Measurements from ENCODE around the gene ANXA11.
"Not testable (repeated sequence)": the region's sequence is repeated elsewhere in the genome, so short reads cannot be mapped to it uniquely, and the experiment has no call there.

Gene ANXA11

DNA sequence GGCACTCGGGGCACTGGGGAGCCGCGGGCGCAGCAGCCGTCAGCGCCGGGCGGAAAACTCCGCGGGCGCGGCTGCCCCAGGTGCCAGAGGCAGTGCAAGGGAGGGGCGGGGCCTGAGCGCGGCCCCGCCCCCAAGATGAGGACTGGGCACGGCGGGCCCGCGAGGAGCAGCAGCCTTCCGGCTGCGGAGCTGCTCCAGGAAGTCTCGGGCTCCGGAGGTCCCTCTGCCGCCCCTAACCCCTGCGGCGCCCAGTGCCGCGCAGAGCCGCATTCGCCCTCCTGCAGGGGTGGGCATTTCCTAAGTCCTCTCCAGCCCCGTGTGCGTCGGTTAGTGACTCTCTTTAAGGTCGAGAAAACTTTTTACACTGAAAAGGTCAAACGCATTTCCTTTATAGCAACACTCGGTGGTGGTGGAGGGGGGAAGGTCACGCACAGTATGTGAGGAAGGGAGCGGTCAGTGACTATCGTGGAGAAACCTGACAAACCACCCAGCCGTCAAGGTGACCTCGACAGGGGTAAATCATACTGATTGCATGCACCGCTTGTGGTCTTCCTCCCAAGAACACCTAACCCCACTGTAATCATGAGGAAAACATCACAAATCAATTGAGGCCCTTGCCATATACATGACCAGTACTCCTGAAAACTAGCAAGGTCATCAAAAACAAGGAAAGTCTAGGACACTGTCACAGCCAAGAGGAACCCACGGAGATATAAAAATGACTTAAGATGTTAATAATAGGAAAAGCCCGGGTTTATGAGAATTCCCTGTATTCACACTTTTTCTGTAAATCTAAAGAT, at the start of gene ANXA11:
ANXA11 (minus strand) TSS at position 61 of the 800 bp plus-strand sequence. CDS start 32,676 bp downstream, outside the sequence.
- peak; percentile 64 for DNase-seq (ENCODE audit: low read depth)

DNA sequence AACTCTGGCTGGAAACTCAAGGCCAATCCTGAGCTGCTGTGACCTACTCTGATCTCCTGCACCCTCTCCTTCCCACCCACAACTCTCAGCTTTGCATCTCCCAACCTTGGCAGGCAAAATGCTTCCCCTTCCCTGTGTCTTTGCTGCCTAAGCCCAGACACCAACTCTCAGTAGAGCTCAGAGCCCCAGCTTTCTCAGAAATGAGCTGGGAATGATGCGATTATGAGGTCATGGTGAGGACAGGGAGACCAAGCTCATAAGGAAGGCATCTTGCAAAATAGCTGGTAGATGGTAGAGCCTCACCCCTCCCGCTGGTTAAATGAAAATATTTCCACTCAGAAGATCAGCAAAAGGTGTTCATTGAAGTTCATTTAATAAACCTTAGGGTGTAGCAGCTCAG, 49.4 kb upstream of the ANXA11 start:
- DNase-seq (ENCODE audit: low read depth) = not testable (repeated sequence)

- DNase-seq (ENCODE audit: low read depth) = not testable (repeated sequence)
Measured at GRCh38 chr10:80253963-80254271, 48.6 kb upstream of the ANXA11 start.

- DNase-seq (ENCODE audit: low read depth) = no peak
Measured at GRCh38 chr10:80253266-80253962, 48.1 kb upstream of the ANXA11 start.

DNA sequence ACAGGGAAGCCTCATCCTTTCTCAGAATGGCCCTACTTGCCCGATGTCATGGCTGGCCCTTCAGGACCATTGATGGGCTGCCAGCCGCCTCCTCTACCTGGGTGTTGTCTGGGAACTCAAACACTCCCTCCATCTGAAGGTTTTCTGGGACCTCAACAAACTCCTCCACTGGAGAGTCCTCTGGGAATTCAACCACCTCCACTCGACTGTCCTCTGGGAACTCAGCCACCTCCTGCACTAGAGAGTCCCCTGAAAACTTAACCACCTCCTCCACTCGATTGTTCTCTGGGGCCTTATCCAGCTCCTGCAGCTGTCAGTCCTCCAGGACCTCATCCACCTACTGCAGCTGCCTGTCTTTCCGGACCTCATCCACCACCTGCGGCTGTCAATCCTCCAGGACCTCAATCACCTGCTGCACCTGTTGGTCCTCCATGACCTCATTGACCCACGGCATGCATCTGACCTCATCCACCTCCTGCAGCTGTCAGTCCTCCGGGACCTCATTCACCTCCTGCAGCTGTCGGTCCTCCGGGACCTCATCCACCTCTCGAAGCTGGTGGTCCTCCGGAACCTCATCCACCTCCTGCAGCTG, 47.1 kb upstream of the ANXA11 start:
- no peak for DNase-seq (ENCODE audit: low read depth)

GRCh38 chr10:80251703-80252280, 46.5 kb upstream of the ANXA11 start:
- DNase-seq (ENCODE audit: low read depth) = not testable (repeated sequence)

DNA sequence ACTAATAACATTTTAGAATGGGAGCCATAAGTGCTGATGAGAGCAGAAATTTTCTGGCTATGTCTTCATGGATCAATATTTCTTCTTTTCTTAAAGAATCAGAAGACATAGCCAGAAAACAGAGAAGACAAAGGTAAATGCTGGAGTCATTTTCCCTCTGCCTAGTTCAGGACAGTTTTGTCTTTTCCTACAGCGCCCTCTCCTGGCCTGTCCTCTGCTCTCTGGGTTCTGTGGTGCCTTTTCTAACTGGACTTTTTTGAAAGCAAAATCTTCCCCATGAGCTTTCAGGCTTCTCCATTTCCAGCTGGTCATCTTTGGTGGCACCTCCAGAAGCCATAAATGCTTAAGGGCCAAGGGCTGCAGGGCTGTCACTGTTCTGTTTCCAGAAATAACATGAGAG, 45.1 kb upstream of the ANXA11 start:
- not testable (repeated sequence) for DNase-seq (ENCODE audit: low read depth)

GRCh38 chr10:80249906-80250305, 44.6 kb upstream of the ANXA11 start:
- not testable (repeated sequence) for DNase-seq (ENCODE audit: low read depth)

GRCh38 chr10:80247611-80248010, 42.3 kb upstream of the ANXA11 start:
- DNase-seq (ENCODE audit: low read depth) = not testable (repeated sequence)

DNA sequence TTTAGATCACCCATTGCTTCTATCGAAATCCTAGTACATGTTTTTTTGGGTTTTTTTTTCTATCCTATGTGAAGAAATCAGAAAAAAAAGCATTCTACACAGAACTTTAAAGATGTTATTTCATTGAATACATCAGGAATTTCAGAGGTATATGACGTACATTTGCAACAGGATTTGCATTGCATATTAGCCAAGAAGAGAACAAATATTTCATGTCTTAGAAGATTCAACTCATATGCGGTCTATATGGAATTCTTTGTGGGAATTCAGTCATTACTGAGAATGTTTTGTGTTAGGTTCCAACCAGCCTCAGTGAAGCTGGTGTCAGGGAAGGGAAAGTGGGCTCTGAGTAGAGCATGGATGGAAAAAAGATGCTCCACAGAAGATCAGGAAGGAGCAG, 39.0 kb upstream of the ANXA11 start:
- not testable (repeated sequence) for DNase-seq (ENCODE audit: low read depth)

- DNase-seq (ENCODE audit: low read depth) = not testable (repeated sequence)
Measured at GRCh38 chr10:80242341-80242740, 37.0 kb upstream of the ANXA11 start.

DNA sequence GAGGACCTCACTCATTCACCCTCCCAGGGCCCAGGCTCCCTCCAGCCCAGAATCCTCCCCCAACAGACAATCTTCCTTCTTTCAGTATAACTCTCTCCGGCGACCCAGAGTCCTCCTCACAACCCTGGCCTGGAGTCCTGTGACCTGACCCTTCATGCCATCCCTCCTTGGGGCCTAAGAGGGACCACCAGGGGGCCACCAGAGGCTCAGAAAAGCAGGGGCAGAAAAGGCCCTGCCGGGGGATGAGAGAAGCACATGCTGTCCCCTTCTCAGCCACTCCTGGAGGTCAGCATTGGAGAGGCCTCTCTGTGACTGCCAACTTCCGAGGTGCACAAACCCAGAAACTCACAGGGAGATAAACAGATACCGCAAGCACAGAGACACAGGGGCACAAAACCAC, 31.1 kb upstream of the ANXA11 start:
- DNase-seq (ENCODE audit: low read depth) = not testable (repeated sequence)

- DNase-seq (ENCODE audit: low read depth) = not testable (repeated sequence)
Measured at GRCh38 chr10:80234331-80235235, 29.2 kb upstream of the ANXA11 start.

DNA sequence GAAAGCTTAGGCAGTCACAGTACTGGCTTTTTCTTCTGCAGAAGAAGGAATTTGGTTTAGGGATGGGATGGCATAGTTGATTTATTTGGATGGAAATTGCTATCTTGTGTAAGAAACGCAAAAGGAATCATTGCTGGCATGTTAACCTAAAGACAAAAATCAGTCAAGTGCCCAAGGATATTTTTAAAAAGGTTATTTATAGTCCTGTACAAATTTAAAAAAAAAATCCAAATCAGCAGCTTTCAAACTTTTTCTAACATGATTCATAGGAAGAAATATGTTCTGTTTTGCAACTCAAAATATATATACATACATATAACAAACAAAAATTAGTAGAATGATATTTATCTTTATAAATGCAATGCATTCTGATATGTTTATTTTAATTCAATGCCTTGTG, 28.5 kb upstream of the ANXA11 start:
- DNase-seq (ENCODE audit: low read depth) = peak; percentile 51

- DNase-seq (ENCODE audit: low read depth) = peak; percentile 35
Measured at GRCh38 chr10:80226723-80227122, 21.4 kb upstream of the ANXA11 start.

GRCh38 chr10:80223031-80223419, 17.7 kb upstream of the ANXA11 start:
- DNase-seq (ENCODE audit: low read depth) = not testable (repeated sequence)

GRCh38 chr10:80218878-80219277, 13.5 kb upstream of the ANXA11 start:
- DNase-seq (ENCODE audit: low read depth) = not testable (repeated sequence)

- DNase-seq (ENCODE audit: low read depth) = not testable (repeated sequence)
Measured at GRCh38 chr10:80214368-80214982, 9.1 kb upstream of the ANXA11 start.

- not testable (repeated sequence) for DNase-seq (ENCODE audit: low read depth)
Measured at GRCh38 chr10:80212535-80213115, 7.3 kb upstream of the ANXA11 start.

DNA sequence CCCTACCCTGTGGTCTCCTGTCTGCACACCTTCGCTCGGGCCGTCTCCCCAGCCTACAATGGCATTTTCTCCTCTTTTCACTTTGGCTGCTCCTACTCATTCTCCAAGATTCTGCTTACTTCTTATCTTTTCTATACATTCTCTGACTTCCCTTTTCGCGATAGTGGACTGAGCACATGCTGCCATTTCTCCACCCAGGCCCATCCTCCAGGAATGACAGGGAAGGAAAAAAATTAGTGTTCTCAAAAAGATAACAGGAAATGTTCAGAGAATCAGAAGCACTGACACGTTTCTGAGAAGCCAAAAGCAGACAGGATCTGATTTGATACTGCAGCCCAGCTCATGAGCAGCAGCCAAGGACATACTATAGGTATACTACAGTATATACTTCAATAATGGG, 6.4 kb upstream of the ANXA11 start:
- DNase-seq (ENCODE audit: low read depth) = no peak

- no peak for DNase-seq (ENCODE audit: low read depth)
Measured at GRCh38 chr10:80210259-80210658, 4.9 kb upstream of the ANXA11 start.

Measured in fibroblast of gingiva (primary cell).